ENCODE results near the gene FHOD3. TPM values are rescaled to one million over a fixed set of nuclear protein-coding genes. Genes with fewer than 3 reads are reported as not detected.

FHOD3 gene
- total RNA-seq, 2 donors from 2014 or later = 66.0 to 114 TPM

DNA sequence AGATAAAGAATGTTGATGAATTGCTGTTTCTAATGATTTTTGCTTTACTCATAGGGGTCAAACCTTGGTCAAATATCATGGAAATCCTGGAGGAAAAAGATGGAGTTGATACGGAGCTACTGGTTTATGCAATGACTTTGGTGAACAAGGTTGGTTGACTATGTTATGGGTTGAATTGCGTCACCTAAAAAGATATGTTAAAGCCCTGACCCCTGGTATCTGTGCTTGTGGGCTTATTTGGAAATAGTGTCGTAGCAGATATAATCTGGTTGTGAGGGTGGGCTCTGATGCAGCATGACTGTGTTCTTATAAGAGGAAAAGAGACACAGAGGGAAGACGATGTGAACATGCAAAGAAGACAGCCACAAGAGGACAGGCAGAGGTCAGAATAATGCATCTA lies 305.1 kb downstream of the FHOD3 start:
- TF ChIP-seq, protein P1, sequence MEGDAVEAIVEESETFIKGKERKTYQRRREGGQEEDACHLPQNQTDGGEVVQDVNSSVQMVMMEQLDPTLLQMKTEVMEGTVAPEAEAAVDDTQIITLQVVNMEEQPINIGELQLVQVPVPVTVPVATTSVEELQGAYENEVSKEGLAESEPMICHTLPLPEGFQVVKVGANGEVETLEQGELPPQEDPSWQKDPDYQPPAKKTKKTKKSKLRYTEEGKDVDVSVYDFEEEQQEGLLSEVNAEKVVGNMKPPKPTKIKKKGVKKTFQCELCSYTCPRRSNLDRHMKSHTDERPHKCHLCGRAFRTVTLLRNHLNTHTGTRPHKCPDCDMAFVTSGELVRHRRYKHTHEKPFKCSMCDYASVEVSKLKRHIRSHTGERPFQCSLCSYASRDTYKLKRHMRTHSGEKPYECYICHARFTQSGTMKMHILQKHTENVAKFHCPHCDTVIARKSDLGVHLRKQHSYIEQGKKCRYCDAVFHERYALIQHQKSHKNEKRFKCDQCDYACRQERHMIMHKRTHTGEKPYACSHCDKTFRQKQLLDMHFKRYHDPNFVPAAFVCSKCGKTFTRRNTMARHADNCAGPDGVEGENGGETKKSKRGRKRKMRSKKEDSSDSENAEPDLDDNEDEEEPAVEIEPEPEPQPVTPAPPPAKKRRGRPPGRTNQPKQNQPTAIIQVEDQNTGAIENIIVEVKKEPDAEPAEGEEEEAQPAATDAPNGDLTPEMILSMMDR (IDR thresholded peaks at IDR 0.05) = no peak

DNA sequence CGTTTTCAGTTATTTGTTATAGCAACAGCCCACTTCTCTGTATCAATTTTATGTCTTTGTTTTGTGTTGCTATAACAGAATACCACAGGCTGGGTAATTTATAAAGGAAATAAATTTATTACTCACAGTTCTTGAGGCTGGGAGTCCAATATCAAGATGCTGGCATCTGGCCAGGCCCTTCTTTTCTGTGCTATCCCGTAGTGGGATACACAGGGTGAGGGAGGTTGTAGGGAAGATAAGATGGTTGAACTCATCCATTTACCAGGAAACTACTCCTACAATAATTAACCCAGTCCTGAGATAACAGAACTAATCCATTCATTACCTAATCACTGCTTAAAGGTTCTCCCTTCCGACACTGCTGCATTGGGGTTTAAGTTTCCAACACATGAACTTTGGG lies 310.6 kb downstream of the FHOD3 start:
- H3K9me3 ChIP-seq = no peaks in the 10 kb centered on the region
- TF ChIP-seq, protein P1 (IDR thresholded peaks at IDR 0.05) = no peak
- no peaks in the 10 kb centered on the region for H3K4me1 ChIP-seq
- no peak for DNase-seq (ENCODE audit: low spot score)
- no peak overlapping the region for H3K4me3 ChIP-seq
- H3K36me3 ChIP-seq = no peaks in the 10 kb centered on the region
- H3K27me3 ChIP-seq = no peaks in the 10 kb centered on the region
- H3K27ac ChIP-seq = no peak overlapping the region

More for the DNA sequence above, 305.1 kb downstream of the FHOD3 start:
- DNase-seq (ENCODE audit: low spot score) = no peak
- H3K4me3 ChIP-seq = no peak overlapping the region
- H3K27ac ChIP-seq = no peak overlapping the region
- no peaks in the 10 kb centered on the region for H3K27me3 ChIP-seq
- no peaks in the 10 kb centered on the region for H3K36me3 ChIP-seq
- no peaks in the 10 kb centered on the region for H3K4me1 ChIP-seq
- no peaks in the 10 kb centered on the region for H3K9me3 ChIP-seq

DNA sequence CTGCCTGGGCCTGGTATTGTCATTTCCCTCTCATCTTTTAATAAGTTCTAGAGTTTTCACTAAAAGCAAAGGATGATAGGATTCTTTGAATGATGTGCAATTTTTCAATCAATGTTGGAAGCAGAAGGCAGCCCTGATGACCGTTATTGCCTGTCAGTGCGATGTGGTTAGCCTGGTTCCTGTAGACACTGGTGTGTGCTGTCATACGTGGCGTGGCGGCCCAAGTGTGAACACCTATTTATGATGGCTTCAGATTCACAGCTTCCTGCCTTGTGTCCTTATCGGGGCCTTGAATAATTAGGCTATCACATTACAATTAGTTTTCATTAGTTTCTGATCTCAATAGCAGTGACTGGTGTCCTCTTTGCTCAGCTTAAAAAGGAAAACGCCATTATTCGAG lies 312.7 kb downstream of the FHOD3 start:
- Histone ChIP-seq H3K27ac (no peak overlapping the region), H3K9me3 (no peaks in the 10 kb centered on the region), H3K4me1 (no peaks in the 10 kb centered on the region), H3K36me3 (no peaks in the 10 kb centered on the region), H3K4me3 (no peak overlapping the region), H3K27me3 (no peaks in the 10 kb centered on the region)
- DNase-seq (ENCODE audit: low spot score) = no peak
- TF ChIP-seq, protein P1 (IDR thresholded peaks at IDR 0.05) = no peak

DNA sequence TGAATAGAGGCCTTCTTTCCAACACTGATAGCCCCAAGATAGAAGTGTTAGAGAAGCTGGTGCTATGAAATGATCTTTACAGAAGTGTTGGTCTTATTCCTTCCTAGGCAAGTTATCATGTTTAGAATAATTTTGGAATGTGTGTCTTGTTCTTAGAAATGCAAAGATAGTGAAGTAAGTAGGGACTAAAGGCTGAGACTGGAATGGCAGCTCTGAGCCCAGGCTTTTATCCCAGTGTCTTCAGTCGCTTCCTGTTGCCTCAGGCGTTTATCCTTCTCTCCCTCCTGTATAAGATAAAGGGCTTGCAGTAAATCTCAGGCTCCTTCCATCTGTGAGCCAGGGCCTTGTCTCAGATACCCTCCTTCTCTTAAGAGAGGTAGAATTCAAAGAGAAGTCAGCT lies 313.1 kb downstream of the FHOD3 start:
- no peaks in the 10 kb centered on the region for H3K36me3 ChIP-seq
- no peaks in the 10 kb centered on the region for H3K9me3 ChIP-seq
- no peak overlapping the region for H3K4me3 ChIP-seq
- no peak for DNase-seq (ENCODE audit: low spot score)
- TF ChIP-seq, protein P1 (IDR thresholded peaks at IDR 0.05) = no peak
- H3K27ac ChIP-seq = no peak overlapping the region
- H3K4me1 ChIP-seq = no peaks in the 10 kb centered on the region
- H3K27me3 ChIP-seq = no peaks in the 10 kb centered on the region

DNA sequence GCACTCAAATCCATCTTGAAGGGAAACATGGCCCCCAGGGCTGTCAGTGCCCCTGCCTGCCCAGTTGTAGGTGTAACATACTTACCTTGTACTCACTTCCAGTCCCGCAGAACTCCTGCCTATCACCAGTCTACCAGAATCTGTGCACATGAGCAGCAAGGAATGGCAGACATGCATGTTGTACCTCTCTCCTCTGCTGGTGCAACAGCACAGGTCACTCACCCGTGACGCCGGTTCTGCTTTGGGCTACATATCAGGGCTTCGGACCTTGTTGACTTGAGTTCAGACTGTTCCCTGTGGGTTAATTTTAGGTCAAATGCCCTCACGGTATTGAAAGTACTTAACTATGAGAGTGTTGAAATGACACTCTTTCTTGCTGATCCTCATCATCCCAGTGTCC lies 315.6 kb downstream of the FHOD3 start:
- Histone ChIP-seq H3K27ac (no peak overlapping the region), H3K27me3 (no peaks in the 10 kb centered on the region), H3K4me3 (no peak overlapping the region), H3K4me1 (no peaks in the 10 kb centered on the region), H3K9me3 (no peaks in the 10 kb centered on the region), H3K36me3 (no peaks in the 10 kb centered on the region)
- TF ChIP-seq, protein P1 (IDR thresholded peaks at IDR 0.05) = no peak
- DNase-seq (ENCODE audit: low spot score) = no peak

DNA sequence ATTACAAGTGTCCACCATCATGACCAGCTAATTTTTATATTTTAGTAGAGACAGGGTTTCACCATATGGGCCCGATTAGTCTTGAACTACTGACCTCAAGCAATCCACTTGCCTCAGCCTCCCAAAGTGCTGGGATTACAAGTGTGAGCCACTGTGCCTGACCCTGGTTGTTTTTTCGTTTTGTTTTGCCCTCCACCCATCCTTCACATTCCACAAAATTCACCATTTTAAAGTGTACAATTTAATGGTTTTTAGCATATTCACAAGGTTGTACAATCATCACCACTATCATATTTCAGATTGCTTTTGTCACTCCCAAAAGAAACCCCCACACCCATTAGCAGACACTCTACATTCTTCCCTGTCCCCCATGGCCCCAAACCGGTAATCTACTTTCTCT lies 316.3 kb downstream of the FHOD3 start:
- DNase-seq (ENCODE audit: low spot score) = no peak
- TF ChIP-seq, protein P1 (IDR thresholded peaks at IDR 0.05) = no peak
- H3K9me3 ChIP-seq = no peaks in the 10 kb centered on the region
- no peaks in the 10 kb centered on the region for H3K36me3 ChIP-seq
- H3K4me1 ChIP-seq = no peaks in the 10 kb centered on the region
- no peaks in the 10 kb centered on the region for H3K27me3 ChIP-seq
- H3K27ac ChIP-seq = peak overlapping the region in 1 of 2 donors; percentile 10
- no peak overlapping the region for H3K4me3 ChIP-seq

Measured in right atrium auricular region (tissue), 2 donors.